Left kidney (tissue), 2 donors: ENCODE results near the gene FOXN3. TPM values are rescaled to one million over a fixed set of nuclear protein-coding genes. Genes with fewer than 3 reads are reported as not detected.
A peak's percentile ranks its signal among the peaks of the same experiment; 100 is the strongest.

ENCODE experiments used
- DNase-seq: peaks from one replicate; pipeline ENCODE4 v3.0.0-alpha.2; 2013
- polyA plus RNA-seq: library from polyadenylated mRNA; unstranded; fragments of 120-200 nt; gene quantifications from one replicate; pipeline ENCODE4 v1.2.1, GENCODE V29; 2013; ENCODE audit not compliant: insufficient read length

The FOXN3 gene
- polyA plus RNA-seq, 1 donor, result 32.2 TPM

- DNase-seq, result no peak
Observed at GRCh38 chr14:89360277-89360676, 56.8 kb downstream of the FOXN3 start.

GRCh38 chr14:89359477-89360222 lies 57.4 kb downstream of the FOXN3 start:
- no peak for DNase-seq

- no peak for DNase-seq
Observed at GRCh38 chr14:89357655-89358297, 59.3 kb downstream of the FOXN3 start.

GRCh38 chr14:89356927-89357326 lies 60.1 kb downstream of the FOXN3 start:
- no peak for DNase-seq

GRCh38 chr14:89356496-89356895 lies 60.5 kb downstream of the FOXN3 start:
- no peak for DNase-seq

- no peak for DNase-seq
Observed at GRCh38 chr14:89353766-89354113, 63.3 kb downstream of the FOXN3 start.

GRCh38 chr14:89352976-89353765 lies 63.9 kb downstream of the FOXN3 start:
- no peak for DNase-seq

GRCh38 chr14:89351516-89352404 lies 65.3 kb downstream of the FOXN3 start:
- DNase-seq, result peak; percentile 64

- no peak for DNase-seq
Observed at GRCh38 chr14:89351221-89351515, 65.9 kb downstream of the FOXN3 start.

GRCh38 chr14:89350152-89350551 lies 66.9 kb downstream of the FOXN3 start:
- no peak for DNase-seq

GRCh38 chr14:89349171-89350008 lies 67.6 kb downstream of the FOXN3 start:
- DNase-seq, result no peak

- DNase-seq, result no peak
Observed at GRCh38 chr14:89348722-89349121, 68.3 kb downstream of the FOXN3 start.

GRCh38 chr14:89347885-89348284 lies 69.1 kb downstream of the FOXN3 start:
- no peak for DNase-seq

GRCh38 chr14:89344920-89345254 lies 72.1 kb downstream of the FOXN3 start:
- no peak for DNase-seq

- DNase-seq, result no peak
Observed at GRCh38 chr14:89343356-89343755, 73.7 kb downstream of the FOXN3 start.

GRCh38 chr14:89342049-89342448 lies 75.0 kb downstream of the FOXN3 start:
- DNase-seq, result no peak

- DNase-seq, result no peak
Observed at GRCh38 chr14:89340200-89341181, 76.5 kb downstream of the FOXN3 start.

GRCh38 chr14:89339579-89339978 lies 77.5 kb downstream of the FOXN3 start:
- DNase-seq, result no peak

- no peak for DNase-seq
Observed at GRCh38 chr14:89339158-89339557, 77.9 kb downstream of the FOXN3 start.

GRCh38 chr14:89336338-89336737 lies 80.7 kb downstream of the FOXN3 start:
- no peak for DNase-seq
